Measurements from ENCODE around the gene NFASC. TPM values are rescaled to one million over a fixed set of nuclear protein-coding genes. Genes with fewer than 3 reads are reported as not detected.

NFASC gene
- polyA plus RNA-seq (2013, experiment 1 of 2; ENCODE audit: insufficient read length) = 5.9 TPM
- polyA plus RNA-seq (2013, experiment 2 of 2; ENCODE audit: insufficient read length) = 5.3 TPM

GRCh38 chr1:204870160-204870912 is at the start of gene NFASC:
TSS of gene NFASC (plus strand) at chr1:204870862. CDS start at chr1:204944316, 73,454 bp downstream.
- no peak for DNase-seq

- no peak for DNase-seq
Measured at GRCh38 chr1:204821476-204821875, 49.2 kb upstream of the NFASC start.

- no peak for DNase-seq
Measured at GRCh38 chr1:204821924-204822323, 48.7 kb upstream of the NFASC start.

DNA sequence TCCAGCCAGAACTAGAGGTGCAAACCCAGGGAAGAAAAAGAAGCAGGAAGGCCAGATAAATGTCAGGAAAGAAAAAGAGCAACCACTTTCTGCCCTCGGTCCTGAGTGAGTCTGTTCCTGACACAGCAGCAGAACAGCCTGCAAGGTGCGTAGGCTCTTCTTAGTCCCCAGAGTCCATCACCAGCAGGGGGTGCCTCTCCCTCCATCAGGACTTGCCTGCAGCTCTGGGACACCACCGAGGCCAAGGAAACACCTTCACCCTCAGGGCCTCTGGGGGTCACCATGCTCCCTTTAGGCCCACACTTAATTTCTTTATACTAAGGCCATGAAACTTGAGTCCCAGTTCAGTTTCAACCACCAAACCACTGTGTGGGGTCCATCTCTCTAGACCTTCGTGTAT is 43.7 kb upstream of the NFASC start:
- no peak for DNase-seq

DNA sequence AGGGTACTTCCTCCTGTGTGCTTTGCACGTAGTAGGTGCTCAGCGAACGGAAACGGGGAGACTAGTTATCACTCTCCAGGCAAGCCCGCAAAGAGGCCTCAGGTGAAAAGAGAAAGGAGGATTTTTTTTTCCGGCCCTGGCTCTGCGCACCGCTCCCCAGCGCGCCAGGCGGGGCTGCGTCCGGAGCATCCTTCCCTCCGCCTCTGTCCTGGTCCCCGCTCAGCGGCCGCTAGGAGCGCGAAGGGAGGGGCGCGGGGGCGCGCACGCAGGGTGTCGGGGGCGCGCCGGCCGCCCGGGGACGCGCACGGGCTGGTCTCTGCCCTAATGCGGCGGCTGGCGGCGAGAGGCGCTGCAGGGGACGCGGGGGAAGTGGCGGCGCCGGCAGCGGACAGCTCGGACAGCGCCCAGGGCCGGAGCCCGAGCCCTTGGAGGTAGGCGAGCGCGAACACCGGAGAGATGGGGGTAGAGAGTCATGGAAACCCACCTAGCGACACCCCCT is 42.3 kb upstream of the NFASC start:
- peak; percentile 66 for DNase-seq

DNA sequence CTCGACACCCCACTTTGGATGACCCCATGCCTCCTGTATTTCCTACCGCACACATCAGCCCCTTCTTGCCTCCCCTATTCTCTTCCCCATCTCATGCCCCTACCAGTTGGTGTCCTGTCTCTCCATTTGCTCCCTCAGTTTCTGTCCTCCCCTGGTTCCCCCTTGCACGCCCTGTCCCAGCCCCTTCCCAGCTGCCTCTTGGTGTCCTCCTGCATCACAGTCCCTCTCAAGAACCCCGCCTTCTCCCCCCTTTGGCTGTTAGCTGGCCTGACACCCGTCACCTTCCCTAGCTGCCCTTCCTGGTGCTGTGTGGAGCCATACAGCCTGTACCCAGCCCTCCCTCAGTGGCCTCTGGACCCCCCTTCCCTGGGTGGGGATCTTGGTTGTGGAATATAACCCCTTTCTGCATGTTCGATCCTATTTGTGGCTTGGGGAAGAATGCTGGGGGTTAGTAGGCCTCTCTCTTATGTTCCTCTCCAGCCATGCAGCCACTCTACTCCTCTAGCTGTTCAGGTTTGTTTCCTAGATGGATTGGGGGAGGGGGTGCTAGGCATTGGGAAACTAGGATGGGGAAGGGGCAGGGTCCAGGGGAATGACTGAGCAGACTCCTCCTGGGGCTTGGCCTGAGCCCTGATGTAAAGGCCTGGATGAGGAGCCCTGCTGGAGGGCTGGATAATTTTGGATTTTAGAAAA is 41.4 kb upstream of the NFASC start:
- DNase-seq = no peak

DNA sequence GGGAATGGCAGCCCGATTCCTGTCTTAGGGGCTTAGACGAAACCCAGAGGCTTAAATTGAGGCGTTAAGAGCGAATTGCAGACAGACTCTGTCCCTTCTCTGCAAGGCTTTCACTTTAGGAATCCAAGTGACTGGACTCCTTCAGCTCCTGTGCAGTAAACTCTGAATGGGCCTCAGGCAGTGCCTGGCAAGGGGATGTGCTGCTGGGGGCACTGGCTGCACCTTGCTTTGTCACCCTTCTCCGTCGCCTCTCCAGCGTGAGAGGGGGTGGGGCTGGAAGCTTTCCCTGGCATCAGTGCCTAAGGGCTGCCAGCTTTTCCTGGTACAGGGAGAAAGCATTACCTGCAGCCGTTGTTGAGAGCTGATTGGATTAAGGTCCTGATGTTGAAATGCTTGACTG is 39.9 kb upstream of the NFASC start:
- DNase-seq = no peak

DNA sequence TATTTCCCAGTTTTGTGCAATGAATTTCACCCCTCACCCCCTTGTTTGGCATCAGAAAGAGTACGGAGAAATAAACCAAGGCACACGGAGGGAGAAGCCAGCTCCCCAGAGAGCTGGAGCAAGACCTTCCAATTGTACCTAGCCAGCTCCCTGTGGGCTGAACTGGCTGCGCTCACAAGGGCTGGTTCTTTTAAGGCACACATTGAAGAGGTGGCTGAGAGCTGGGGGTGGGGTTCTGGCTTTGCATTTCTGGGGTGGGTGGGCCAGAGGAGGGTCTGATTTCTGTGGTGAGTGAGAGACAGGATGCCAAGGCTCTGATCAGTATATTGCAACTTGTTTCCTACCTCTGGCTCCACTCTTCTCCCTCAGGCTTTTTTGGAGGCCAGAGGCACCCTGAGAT is 39.5 kb upstream of the NFASC start:
- DNase-seq = no peak

GRCh38 chr1:204834336-204834735 is 36.3 kb upstream of the NFASC start:
- DNase-seq = no peak

DNA sequence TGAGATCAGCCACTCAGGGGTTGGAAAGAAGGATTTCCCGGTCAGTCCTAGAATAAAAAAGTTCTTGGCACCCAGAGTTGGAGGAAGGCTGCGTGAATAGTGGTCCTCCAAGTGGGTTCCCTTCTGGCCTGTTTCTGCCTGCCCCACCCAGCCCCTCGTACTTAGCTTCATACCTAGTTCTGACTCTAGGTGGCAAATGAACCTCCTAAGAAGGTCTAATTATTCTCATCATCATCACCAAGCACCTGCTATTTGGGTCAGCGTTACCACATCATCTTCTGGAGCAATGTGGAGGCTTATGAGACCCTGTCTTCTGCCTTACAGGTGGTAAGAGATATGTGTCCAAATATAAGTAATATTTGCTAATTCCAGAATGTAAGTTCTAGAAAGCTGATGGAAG is 35.9 kb upstream of the NFASC start:
- no peak for DNase-seq

GRCh38 chr1:204835737-204836136 is 34.9 kb upstream of the NFASC start:
- DNase-seq = no peak

DNA sequence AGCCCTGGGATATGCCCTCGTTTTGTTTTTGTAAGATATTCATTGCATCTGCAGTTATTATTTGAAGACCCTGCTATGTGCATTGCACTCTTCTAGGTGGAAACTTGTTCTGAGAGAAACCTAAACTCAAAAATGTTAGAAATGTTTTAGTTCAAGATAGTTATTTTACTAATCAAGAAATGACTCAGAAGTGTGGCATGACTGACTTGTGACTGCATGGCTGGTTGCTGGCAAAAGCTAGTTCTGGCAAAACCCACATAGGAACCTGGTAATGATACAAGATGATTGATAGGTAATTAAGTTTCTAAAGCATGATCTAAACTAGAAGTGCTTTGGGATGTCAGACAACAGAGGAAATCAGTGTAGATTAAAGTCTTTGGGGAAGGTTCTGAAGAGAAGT is 33.8 kb upstream of the NFASC start:
- no peak for DNase-seq

GRCh38 chr1:204837440-204838084 is 33.1 kb upstream of the NFASC start:
- peak; percentile 59 for DNase-seq

GRCh38 chr1:204841316-204841715 is 29.3 kb upstream of the NFASC start:
- no peak for DNase-seq

GRCh38 chr1:204841798-204842197 is 28.9 kb upstream of the NFASC start:
- DNase-seq = no peak

- DNase-seq = no peak
Measured at GRCh38 chr1:204842369-204842768, 28.3 kb upstream of the NFASC start.

- DNase-seq = no peak
Measured at GRCh38 chr1:204842892-204843291, 27.8 kb upstream of the NFASC start.

- DNase-seq = no peak
Measured at GRCh38 chr1:204846546-204846945, 24.1 kb upstream of the NFASC start.

DNA sequence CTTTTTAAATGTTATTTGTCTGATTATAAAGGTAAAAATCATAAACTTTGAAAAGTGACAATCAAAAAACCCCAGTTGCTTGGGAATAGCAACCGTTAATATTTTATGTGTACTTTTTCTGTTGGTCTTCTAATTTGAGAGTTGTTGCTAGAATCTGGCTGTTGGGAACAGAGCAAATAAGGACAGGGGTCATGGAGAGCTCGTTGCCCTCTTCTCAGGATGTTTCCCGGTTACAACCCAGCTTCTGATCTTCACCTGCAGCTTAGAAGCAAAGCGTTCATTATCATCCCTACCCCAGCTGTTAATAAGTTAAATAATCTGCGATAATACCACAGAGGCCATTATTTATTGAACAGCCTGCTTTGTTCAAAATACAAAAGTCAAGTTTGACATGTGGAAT is 22.1 kb upstream of the NFASC start:
- DNase-seq = no peak

- no peak for DNase-seq
Measured at GRCh38 chr1:204852854-204853253, 17.8 kb upstream of the NFASC start.

DNA sequence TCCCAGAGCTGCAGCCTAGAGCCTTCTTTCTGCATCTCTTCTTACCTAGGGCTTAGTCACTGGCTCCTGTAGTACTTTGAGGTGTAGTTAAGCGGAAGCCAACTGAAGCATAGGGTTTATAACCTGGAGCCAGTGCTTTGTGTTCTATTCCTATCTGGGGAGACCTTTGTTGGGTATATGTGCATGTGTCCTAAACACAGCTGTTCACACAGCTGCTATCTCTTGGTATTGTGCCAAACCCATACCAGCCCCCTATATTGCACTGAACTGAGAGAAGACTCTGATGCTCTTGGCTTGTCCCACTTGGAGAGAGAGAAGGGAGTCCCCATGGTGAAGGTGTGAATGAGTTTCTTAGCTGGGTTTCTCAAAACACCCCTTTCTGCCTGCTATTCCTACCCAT is 17.2 kb upstream of the NFASC start:
- no peak for DNase-seq

- DNase-seq = no peak
Measured at GRCh38 chr1:204854286-204854685, 16.4 kb upstream of the NFASC start.

DNA sequence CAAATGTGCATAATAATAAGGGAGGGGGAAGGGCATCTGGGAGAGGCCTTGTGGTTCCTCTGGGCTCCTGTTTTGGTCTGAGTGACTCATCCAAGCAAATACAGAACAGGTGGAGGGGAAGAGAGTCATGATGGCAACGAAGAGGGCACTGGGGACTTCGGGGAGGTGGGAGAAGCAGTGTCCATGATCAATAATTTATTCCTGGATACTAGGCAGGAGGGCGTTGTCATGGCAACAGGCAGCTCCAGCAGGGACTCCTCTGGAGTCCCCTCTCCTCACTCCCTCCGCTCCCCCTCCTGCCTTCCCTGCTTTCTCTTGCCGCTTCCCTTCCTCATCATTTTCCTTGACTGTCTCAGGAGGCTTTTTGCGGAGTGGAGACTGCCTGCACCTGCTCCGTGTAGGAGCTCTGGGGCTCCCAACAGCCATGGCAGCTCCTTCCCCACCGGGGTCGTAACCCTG is 12.3 kb upstream of the NFASC start:
- DNase-seq = no peak

All from fibroblast of skin of scalp (primary cell).